Measurements from ENCODE around the gene OR10H2. TPM values are rescaled to one million over a fixed set of nuclear protein-coding genes. Genes with fewer than 3 reads are reported as not detected.

OR10H2 gene
- total and polyA plus RNA-seq, 2 experiments from 2014 or later, result not detected

DNA sequence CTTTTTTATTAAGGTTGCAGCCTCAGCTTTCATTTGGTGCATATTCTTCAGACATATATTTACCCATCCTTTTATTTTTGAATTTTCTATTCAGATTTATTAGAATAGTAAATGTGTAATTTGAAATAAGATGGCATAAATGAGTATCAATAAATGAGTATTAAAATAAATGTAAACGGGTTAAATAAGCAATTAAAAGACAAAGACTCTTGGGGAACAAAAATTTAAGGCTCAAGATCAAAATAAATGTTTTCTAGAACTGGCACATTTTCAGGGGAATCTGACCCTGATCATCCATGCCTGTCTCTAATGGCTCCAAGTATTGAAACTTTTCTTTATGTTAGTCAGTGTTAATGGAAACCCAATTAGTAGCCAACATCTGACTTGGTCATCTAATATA is 13.0 kb downstream of the OR10H2 start:
- Histone ChIP-seq H3K27me3 (replicated peaks; ENCODE audit: insufficient read depth) (no peaks in the 10 kb centered on the region), H3K36me3 (ENCODE audit: low read depth) (no peaks in the 10 kb centered on the region), H3K79me2 (ENCODE audit: insufficient read depth) (no peaks in the 10 kb centered on the region), H3K9me3 (ENCODE audit: low read depth) (no peaks in the 10 kb centered on the region), H4K20me1 (ENCODE audit: insufficient read depth) (no peaks in the 10 kb centered on the region), H2AFZ (no peak overlapping the region), H3K4me1 (ENCODE audit: insufficient read depth) (no peaks in the 10 kb centered on the region), H3K9ac (no peak overlapping the region), H3K4me2 (ENCODE audit: unreplicated experiment) (no peak overlapping the region), H3K4me3 (no peak overlapping the region), H3K27ac (no peak overlapping the region), H3F3A (ENCODE audit: insufficient read depth) (no peaks in the 10 kb centered on the region), H3K9me2 (ENCODE audit: insufficient read depth) (no peaks in the 10 kb centered on the region)
- no peak for DNase-seq
- in situ Hi-C loops (cut with MboI), result no loop called here
- TF ChIP-seq EZH2phosphoT487 (IDR thresholded peaks at IDR 0.05; ENCODE audit: insufficient read depth, low read depth) (no peak), EZH2 (IDR thresholded peaks at IDR 0.05; ENCODE audit: insufficient read depth, poor library complexity, severe bottlenecking) (no peak)
- WGBS, 2 experiments (ENCODE audit: low coverage in 1 of 2, low lambda C conversion rate in 2 of 2, missing lambda C conversion rate in 2 of 2), result 12 to 22% methylated on average over 1 of the region's 1 CpG

DNA sequence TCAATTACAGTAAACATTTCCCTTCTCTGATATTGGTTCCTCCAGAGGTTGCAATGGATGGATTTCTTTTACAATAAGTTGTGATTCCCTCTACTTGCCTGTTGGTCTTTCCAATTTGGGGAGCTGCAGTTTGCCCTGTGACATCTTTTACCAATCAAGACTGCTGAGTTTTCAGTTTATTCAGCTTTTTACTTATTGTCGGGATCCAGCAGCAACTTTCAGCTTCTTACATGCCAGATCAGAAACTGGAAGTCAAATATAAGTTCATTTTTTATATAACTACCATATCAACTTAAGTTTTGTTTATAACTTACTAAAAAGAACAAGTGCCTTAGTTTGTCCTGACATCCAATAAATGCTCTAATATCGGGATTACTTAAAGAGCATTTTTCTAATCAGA is 20.4 kb downstream of the OR10H2 start:
- no peaks in the 10 kb centered on the region for H3K79me2 ChIP-seq (ENCODE audit: insufficient read depth)
- no peak overlapping the region for H2AFZ ChIP-seq
- H3K27me3 ChIP-seq (replicated peaks; ENCODE audit: insufficient read depth), result no peaks in the 10 kb centered on the region; the same call in 1 of the 2 replicates
- H3K9me3 ChIP-seq (ENCODE audit: low read depth), result no peaks in the 10 kb centered on the region
- H3K27ac ChIP-seq, result no peak overlapping the region
- H3K9me2 ChIP-seq (ENCODE audit: insufficient read depth), result no peaks in the 10 kb centered on the region
- H3K4me3 ChIP-seq, result no peak overlapping the region
- H4K20me1 ChIP-seq (ENCODE audit: insufficient read depth), result no peaks in the 10 kb centered on the region
- TF ChIP-seq EZH2phosphoT487 (IDR thresholded peaks at IDR 0.05; ENCODE audit: insufficient read depth, low read depth), result no peak
- TF ChIP-seq EZH2 (IDR thresholded peaks at IDR 0.05; ENCODE audit: insufficient read depth, poor library complexity, severe bottlenecking), result no peak
- no peak overlapping the region for H3K4me2 ChIP-seq (ENCODE audit: unreplicated experiment)
- no peaks in the 10 kb centered on the region for H3K36me3 ChIP-seq (ENCODE audit: low read depth)
- H3F3A ChIP-seq (ENCODE audit: insufficient read depth), result no peaks in the 10 kb centered on the region
- H3K9ac ChIP-seq, result no peak overlapping the region
- WGBS, 2 experiments (ENCODE audit: low coverage in 1 of 2, low lambda C conversion rate in 2 of 2, missing lambda C conversion rate in 2 of 2), result 26 to 37% methylated on average over 2 of the region's 2 CpGs
- no peaks in the 10 kb centered on the region for H3K4me1 ChIP-seq (ENCODE audit: insufficient read depth)
- in situ Hi-C loops (cut with MboI), result no loop called here
- no peak for DNase-seq

DNA sequence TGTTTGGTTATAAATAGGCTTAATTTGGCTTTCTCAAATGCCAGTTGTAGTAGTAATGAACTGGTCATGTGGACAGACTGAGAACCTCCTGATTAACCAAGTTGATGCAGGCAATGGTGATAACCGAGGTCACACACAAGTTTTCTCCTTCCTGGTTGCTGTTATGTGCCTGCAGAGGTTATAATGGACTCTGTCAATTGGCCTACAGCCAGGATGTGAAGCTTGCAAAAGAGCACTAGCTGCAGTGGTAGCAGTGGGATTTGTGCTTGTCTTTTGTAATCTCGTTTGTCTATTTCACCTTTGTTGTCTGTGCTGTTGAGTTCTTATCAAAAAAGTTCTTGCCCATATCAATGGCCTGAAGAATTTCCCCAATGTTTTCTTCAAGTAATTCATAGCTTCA is 30.6 kb downstream of the OR10H2 start:
- no peak for DNase-seq
- Histone ChIP-seq H2AFZ (no peak overlapping the region), H3K79me2 (ENCODE audit: insufficient read depth) (no peaks in the 10 kb centered on the region), H3F3A (ENCODE audit: insufficient read depth) (no peaks in the 10 kb centered on the region), H3K4me2 (ENCODE audit: unreplicated experiment) (no peak overlapping the region), H3K36me3 (ENCODE audit: low read depth) (no peaks in the 10 kb centered on the region), H4K20me1 (ENCODE audit: insufficient read depth) (no peaks in the 10 kb centered on the region), H3K9ac (no peak overlapping the region), H3K27me3 (replicated peaks; ENCODE audit: insufficient read depth) (no peaks in the 10 kb centered on the region), H3K9me3 (ENCODE audit: low read depth) (no peaks in the 10 kb centered on the region), H3K4me3 (no peak overlapping the region), H3K4me1 (ENCODE audit: insufficient read depth) (no peaks in the 10 kb centered on the region), H3K9me2 (ENCODE audit: insufficient read depth) (no peaks in the 10 kb centered on the region), H3K27ac (no peak overlapping the region)
- TF ChIP-seq EZH2phosphoT487 (IDR thresholded peaks at IDR 0.05; ENCODE audit: insufficient read depth, low read depth) (no peak), EZH2 (IDR thresholded peaks at IDR 0.05; ENCODE audit: insufficient read depth, poor library complexity, severe bottlenecking) (no peak)
- WGBS, 2 experiments (ENCODE audit: low coverage in 1 of 2, low lambda C conversion rate in 2 of 2, missing lambda C conversion rate in 2 of 2), result 12 to 16% methylated on average over 2 of the region's 2 CpGs
- in situ Hi-C loops (cut with MboI), result no loop called here

DNA sequence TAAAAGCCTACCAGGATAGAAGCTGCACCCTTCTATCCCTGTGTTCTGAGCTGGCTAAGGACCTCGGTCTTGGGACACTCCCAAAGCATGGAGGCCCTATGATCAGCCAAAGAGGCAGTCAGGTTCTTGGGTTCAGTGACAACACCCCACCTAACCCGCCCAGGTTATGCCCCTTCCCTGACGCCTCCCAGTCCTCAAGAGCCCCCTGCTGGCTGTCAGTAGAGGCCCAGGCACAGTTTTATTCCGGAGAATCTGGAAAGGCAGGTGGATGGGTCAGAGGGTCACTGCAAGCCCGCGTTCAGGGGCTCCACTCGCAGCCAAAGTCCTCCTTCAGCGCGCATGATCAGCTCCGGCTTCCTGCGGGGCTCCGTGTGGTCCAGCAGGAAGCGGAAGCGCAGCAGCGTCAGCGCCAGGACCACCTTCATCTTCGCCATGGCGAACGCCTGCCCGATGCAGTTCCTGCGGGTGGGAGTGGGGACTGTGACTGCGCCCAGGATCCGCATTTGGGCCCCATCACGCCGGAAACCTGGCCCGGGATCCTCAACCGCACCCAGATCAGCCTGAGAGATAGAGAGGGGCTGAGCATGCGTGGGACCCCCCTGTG is 32.2 kb downstream of the OR10H2 start:
- in situ Hi-C loops (cut with MboI), result no loop called here

More for the DNA sequence above, 32.2 kb downstream of the OR10H2 start:
- Histone ChIP-seq H3K79me2 (ENCODE audit: insufficient read depth) (no peaks in the 10 kb centered on the region), H3K4me2 (ENCODE audit: unreplicated experiment) (no peak overlapping the region), H3K27ac (no peak overlapping the region), H3K4me1 (ENCODE audit: insufficient read depth) (no peaks in the 10 kb centered on the region), H3K27me3 (replicated peaks; ENCODE audit: insufficient read depth) (no peaks in the 10 kb centered on the region), H3K36me3 (ENCODE audit: low read depth) (no peaks in the 10 kb centered on the region), H3F3A (ENCODE audit: insufficient read depth) (no peaks in the 10 kb centered on the region), H2AFZ (no peak overlapping the region), H3K9ac (no peak overlapping the region), H3K9me3 (ENCODE audit: low read depth) (no peaks in the 10 kb centered on the region), H3K9me2 (ENCODE audit: insufficient read depth) (no peaks in the 10 kb centered on the region), H3K4me3 (no peak overlapping the region), H4K20me1 (ENCODE audit: insufficient read depth) (no peaks in the 10 kb centered on the region)
- no peak for DNase-seq
- TF ChIP-seq EZH2 (IDR thresholded peaks at IDR 0.05; ENCODE audit: insufficient read depth, poor library complexity, severe bottlenecking) (no peak), EZH2phosphoT487 (IDR thresholded peaks at IDR 0.05; ENCODE audit: insufficient read depth, low read depth) (no peak)
- WGBS, 2 experiments (ENCODE audit: low coverage in 1 of 2, low lambda C conversion rate in 2 of 2, missing lambda C conversion rate in 2 of 2), result 21 to 22% methylated on average over 26 to 27 of the region's 28 CpGs
